GM23248 (cell line): ENCODE data around the gene ATP5F1D.

Source experiments
- EZH2 ChIP-seq: fragments of 200-600 bp; sonication (generic); IDR thresholded peaks from 2 replicates; pipeline ENCODE4 v1.6.1; 2018; ENCODE audit warnings: antibody characterized with exemption, mild to moderate bottlenecking; ENCODE audit not compliant: insufficient read depth, poor library complexity, severe bottlenecking
- EZH2phosphoT487 ChIP-seq: fragments of 200-600 bp; sonication (generic); IDR thresholded peaks from 2 replicates; pipeline ENCODE4 v1.6.1; 2018; ENCODE audit warnings: antibody characterized with exemption, moderate library complexity, mild to moderate bottlenecking, low read depth; ENCODE audit not compliant: insufficient read depth

DNA sequence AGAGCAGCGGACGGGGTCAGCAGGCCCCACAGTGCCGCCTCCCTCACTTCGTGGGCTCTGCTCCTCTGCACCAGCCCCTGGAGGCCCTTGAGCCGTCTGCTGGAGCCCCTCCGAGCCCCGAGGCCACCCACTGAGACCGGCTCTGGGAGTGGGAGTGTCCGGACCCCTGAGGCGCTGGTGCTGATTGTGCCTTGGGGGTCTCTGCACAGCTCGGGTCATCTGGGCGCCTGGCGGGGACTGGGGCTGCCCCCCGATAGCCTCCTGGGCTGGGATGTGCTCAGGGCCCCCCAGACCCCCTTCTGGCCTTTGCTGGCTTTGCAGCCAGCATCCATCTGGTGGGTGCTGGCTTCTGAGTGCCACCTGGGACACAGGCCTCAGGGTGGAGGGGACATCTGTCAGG lies 19.2 kb upstream of the ATP5F1D start:
- TF ChIP-seq EZH2 (no peak), EZH2phosphoT487 (no peak)
